MM.1S (cell line): ENCODE results near the gene PRIMA1.

Source experiments
- DNase-seq: peaks from one replicate; pipeline ENCODE4 v3.0.0-alpha.2; 2015
- H2AFZ ChIP-seq: fragments of 300-600 bp; sonication (generic); 2 replicates; pipeline ENCODE4 v1.6.0; 2016; ENCODE audit warnings: antibody characterized with exemption, low read length
- H3F3A ChIP-seq: fragments of 300-600 bp; sonication (generic); 2 replicates; pipeline ENCODE4 v1.6.1; 2016; ENCODE audit warnings: mild to moderate bottlenecking, antibody characterized with exemption, low read length, moderate library complexity, mixed read lengths; ENCODE audit not compliant: insufficient read depth
- H3K27ac ChIP-seq: fragments of 300-600 bp; sonication (generic); 2 replicates; pipeline ENCODE4 v1.5.1; 2016; ENCODE audit warnings: mild to moderate bottlenecking, low read length
- H3K27me3 ChIP-seq: fragments of 300-600 bp; sonication (generic); replicated peaks from 2 replicates; pipeline ENCODE4 v1.6.0; 2016; ENCODE audit warnings: low read length; ENCODE audit not compliant: insufficient read depth
- H3K36me3 ChIP-seq: fragments of 300-600 bp; sonication (generic); replicated peaks from 2 replicates; pipeline ENCODE4 v1.6.1; 2016; ENCODE audit warnings: mild to moderate bottlenecking, low read length, mixed read lengths; ENCODE audit not compliant: insufficient read depth
- H3K4me1 ChIP-seq: fragments of 300-600 bp; sonication (generic); 2 replicates; pipeline ENCODE4 v1.6.1; 2016; ENCODE audit warnings: low read length, mixed read lengths
- H3K4me2 ChIP-seq: fragments of 300-600 bp; sonication (generic); 2 replicates; pipeline ENCODE4 v1.6.0; 2016; ENCODE audit warnings: low read depth, low read length
- H3K4me3 ChIP-seq: fragments of 300-600 bp; sonication (generic); 2 replicates; pipeline ENCODE4 v1.5.1; 2016; ENCODE audit warnings: low read length, mixed read lengths
- H3K79me2 ChIP-seq: fragments of 300-600 bp; sonication (generic); 2 replicates; pipeline ENCODE4 v1.6.1; 2016; ENCODE audit warnings: mixed run types, low read length, mixed read lengths
- H3K9ac ChIP-seq: fragments of 300-600 bp; sonication (generic); 2 replicates; pipeline ENCODE4 v1.6.1; 2016; ENCODE audit warnings: low read length, mixed read lengths
- H3K9me2 ChIP-seq: fragments of 300-600 bp; sonication (generic); replicated peaks from 2 replicates; pipeline ENCODE4 v1.6.1; 2016; ENCODE audit warnings: mild to moderate bottlenecking, low read length, mixed read lengths; ENCODE audit not compliant: insufficient read depth
- H3K9me3 ChIP-seq: fragments of 300-600 bp; sonication (generic); replicated peaks from 2 replicates; pipeline ENCODE4 v1.6.1; 2016; ENCODE audit warnings: mild to moderate bottlenecking, low read length, mixed read lengths; ENCODE audit not compliant: insufficient read depth
- H4K20me1 ChIP-seq: fragments of 300-600 bp; sonication (generic); 2 replicates; pipeline ENCODE4 v1.6.1; 2016; ENCODE audit warnings: mild to moderate bottlenecking, low read length, moderate library complexity, mixed read lengths; ENCODE audit not compliant: insufficient read depth
- EZH2 ChIP-seq: fragments of 300-600 bp; sonication (generic); optimal IDR thresholded peaks from 2 replicates; pipeline ENCODE3; 2017; ENCODE audit warnings: low read depth, mild to moderate bottlenecking, antibody characterized with exemption, low read length, mixed read lengths
- EZH2phosphoT487 ChIP-seq: fragments of 300-600 bp; sonication (generic); IDR thresholded peaks from 2 replicates; pipeline ENCODE4 v1.6.1; 2018; ENCODE audit warnings: antibody characterized with exemption, low read length
- TF ChIP-seq, protein P1 (sequence below): fragments of 300-600 bp; sonication (generic); IDR thresholded peaks from 2 replicates; pipeline ENCODE4 v1.5.1; 2016; ENCODE audit warnings: antibody characterized with exemption, low read length, mixed read lengths

PRIMA1 gene

DNA sequence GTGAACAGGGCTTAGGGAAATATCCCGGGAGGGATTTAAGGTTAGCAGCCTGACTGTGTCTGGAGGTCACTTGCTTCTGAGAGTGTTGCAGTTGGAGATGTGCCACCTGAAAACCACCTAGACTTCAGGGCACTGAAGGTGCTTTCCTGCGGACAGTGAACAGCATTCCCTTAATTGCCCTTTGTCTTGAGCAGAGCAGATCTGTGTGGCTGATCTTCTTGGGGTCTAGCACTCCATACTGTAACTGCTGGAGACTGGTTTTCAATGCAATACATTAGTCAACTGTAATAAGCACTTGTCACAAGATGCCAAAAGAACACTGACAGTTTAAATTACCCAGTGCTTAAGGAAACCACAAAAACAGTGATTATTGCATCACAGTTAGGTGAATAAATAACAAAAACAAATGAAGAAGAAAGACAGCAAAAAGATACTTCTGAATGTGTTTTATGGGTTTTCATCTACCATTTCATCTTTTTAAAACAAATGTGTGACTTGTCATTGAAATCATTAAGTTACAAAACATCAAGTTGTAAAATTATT lies 111.8 kb downstream of the PRIMA1 start:
- no peak overlapping the region for H3K4me3 ChIP-seq
- no peak overlapping the region for H3K4me2 ChIP-seq
- H3K27ac ChIP-seq, result no peak overlapping the region
- H3K4me1 ChIP-seq, result no peaks in the 10 kb centered on the region
- H3K9me2 ChIP-seq, result no peaks in the 10 kb centered on the region
- no peak overlapping the region for H2AFZ ChIP-seq
- no peak overlapping the region for H3K9ac ChIP-seq
- no peaks in the 10 kb centered on the region for H3K36me3 ChIP-seq
- no peaks in the 10 kb centered on the region for H3K9me3 ChIP-seq
- no peaks in the 10 kb centered on the region for H3K79me2 ChIP-seq
- H3K27me3 ChIP-seq, result no peaks in the 10 kb centered on the region
- DNase-seq, result no peak
- TF ChIP-seq EZH2, result no peak
- no peaks in the 10 kb centered on the region for H3F3A ChIP-seq
- no peaks in the 10 kb centered on the region for H4K20me1 ChIP-seq

- H3K4me2 ChIP-seq, result no peak overlapping the region
These were observed 112.6 kb downstream of the PRIMA1 start for GRCh38 chr14:93675651-93676050.

GRCh38 chr14:93674343-93674742 lies 113.9 kb downstream of the PRIMA1 start:
- Histone ChIP-seq H3K27ac (no peak overlapping the region), H2AFZ (no peak overlapping the region), H3F3A (no peaks in the 10 kb centered on the region), H3K27me3 (no peaks in the 10 kb centered on the region), H4K20me1 (no peaks in the 10 kb centered on the region), H3K4me1 (no peaks in the 10 kb centered on the region), H3K79me2 (no peaks in the 10 kb centered on the region), H3K36me3 (no peaks in the 10 kb centered on the region), H3K4me2 (no peak overlapping the region), H3K9ac (no peak overlapping the region), H3K9me2 (no peaks in the 10 kb centered on the region), H3K9me3 (no peaks in the 10 kb centered on the region), H3K4me3 (no peak overlapping the region)
- no peak for TF ChIP-seq EZH2
- TF ChIP-seq, protein P1, sequence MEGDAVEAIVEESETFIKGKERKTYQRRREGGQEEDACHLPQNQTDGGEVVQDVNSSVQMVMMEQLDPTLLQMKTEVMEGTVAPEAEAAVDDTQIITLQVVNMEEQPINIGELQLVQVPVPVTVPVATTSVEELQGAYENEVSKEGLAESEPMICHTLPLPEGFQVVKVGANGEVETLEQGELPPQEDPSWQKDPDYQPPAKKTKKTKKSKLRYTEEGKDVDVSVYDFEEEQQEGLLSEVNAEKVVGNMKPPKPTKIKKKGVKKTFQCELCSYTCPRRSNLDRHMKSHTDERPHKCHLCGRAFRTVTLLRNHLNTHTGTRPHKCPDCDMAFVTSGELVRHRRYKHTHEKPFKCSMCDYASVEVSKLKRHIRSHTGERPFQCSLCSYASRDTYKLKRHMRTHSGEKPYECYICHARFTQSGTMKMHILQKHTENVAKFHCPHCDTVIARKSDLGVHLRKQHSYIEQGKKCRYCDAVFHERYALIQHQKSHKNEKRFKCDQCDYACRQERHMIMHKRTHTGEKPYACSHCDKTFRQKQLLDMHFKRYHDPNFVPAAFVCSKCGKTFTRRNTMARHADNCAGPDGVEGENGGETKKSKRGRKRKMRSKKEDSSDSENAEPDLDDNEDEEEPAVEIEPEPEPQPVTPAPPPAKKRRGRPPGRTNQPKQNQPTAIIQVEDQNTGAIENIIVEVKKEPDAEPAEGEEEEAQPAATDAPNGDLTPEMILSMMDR, result no peak
- no peak for TF ChIP-seq EZH2phosphoT487
- DNase-seq, result no peak

More at GRCh38 chr14:93675651-93676050, 112.6 kb downstream of the PRIMA1 start:
- DNase-seq, result no peak
- no peaks in the 10 kb centered on the region for H3K27me3 ChIP-seq
- H3K36me3 ChIP-seq, result no peaks in the 10 kb centered on the region
- no peaks in the 10 kb centered on the region for H4K20me1 ChIP-seq
- H2AFZ ChIP-seq, result no peak overlapping the region
- no peaks in the 10 kb centered on the region for H3K9me3 ChIP-seq
- no peaks in the 10 kb centered on the region for H3K9me2 ChIP-seq
- H3F3A ChIP-seq, result no peaks in the 10 kb centered on the region
- TF ChIP-seq, protein P1, result no peak
- no peak for TF ChIP-seq EZH2phosphoT487
- no peak for TF ChIP-seq EZH2
- no peak overlapping the region for H3K9ac ChIP-seq
- no peaks in the 10 kb centered on the region for H3K4me1 ChIP-seq
- H3K79me2 ChIP-seq, result no peaks in the 10 kb centered on the region
- H3K27ac ChIP-seq, result no peak overlapping the region
- H3K4me3 ChIP-seq, result no peak overlapping the region

- H3K9me2 ChIP-seq, result no peaks in the 10 kb centered on the region
- no peaks in the 10 kb centered on the region for H4K20me1 ChIP-seq
- no peak for DNase-seq
- H3K4me3 ChIP-seq, result no peak overlapping the region
- no peak overlapping the region for H3K27ac ChIP-seq
- TF ChIP-seq EZH2phosphoT487 (no peak), EZH2 (no peak)
- TF ChIP-seq, protein P1, result no peak
- H3K4me2 ChIP-seq, result no peak overlapping the region
- no peaks in the 10 kb centered on the region for H3K79me2 ChIP-seq
- H3K4me1 ChIP-seq, result no peaks in the 10 kb centered on the region
- H3K9me3 ChIP-seq, result no peaks in the 10 kb centered on the region
- no peak overlapping the region for H2AFZ ChIP-seq
- H3K36me3 ChIP-seq, result no peaks in the 10 kb centered on the region
- H3K27me3 ChIP-seq, result no peaks in the 10 kb centered on the region
- H3F3A ChIP-seq, result no peaks in the 10 kb centered on the region
- no peak overlapping the region for H3K9ac ChIP-seq
These were observed 118.7 kb downstream of the PRIMA1 start for GRCh38 chr14:93669632-93670031.
